Stimulated activated CD8-positive, alpha-beta memory T cell treated with anti-CD3 and anti-CD28 coated beads, Interleukin-4, amount 100 ng/mL, for 1 hour (primary cell): ENCODE data around the gene PEX5.
A peak's percentile ranks its signal among the peaks of the same experiment; 100 is the strongest.
"Not testable (repeated sequence)": the region's sequence is repeated elsewhere in the genome, so short reads cannot be mapped to it uniquely, and the experiment has no call there.

Experiments
- DNase-seq, 2 donors: peaks; one replicate each; pipeline ENCODE4 v3.0.0-alpha.2; 2020; ENCODE audit warnings: low read depth in 2 of 2, low spot score in 1 of 2

Gene PEX5

GRCh38 chr12:7158781-7159609 is 30.5 kb upstream of the PEX5 start:
- no peak for DNase-seq

- DNase-seq, result no peak
Measured at GRCh38 chr12:7160183-7160582, 29.3 kb upstream of the PEX5 start.

GRCh38 chr12:7161327-7161726 is 28.2 kb upstream of the PEX5 start:
- no peak for DNase-seq

- no peak for DNase-seq
Measured at GRCh38 chr12:7161811-7162210, 27.7 kb upstream of the PEX5 start.

- DNase-seq, result no peak
Measured at GRCh38 chr12:7162691-7163114, 26.8 kb upstream of the PEX5 start.

- no peak for DNase-seq
Measured at GRCh38 chr12:7169951-7170350, 19.5 kb upstream of the PEX5 start.

GRCh38 chr12:7171854-7172253 is 17.6 kb upstream of the PEX5 start:
- no peak for DNase-seq

GRCh38 chr12:7175493-7175892 is 14.0 kb upstream of the PEX5 start:
- DNase-seq, result no peak

- DNase-seq, result no peak
Measured at GRCh38 chr12:7176595-7176994, 12.9 kb upstream of the PEX5 start.

- DNase-seq, result no peak
Measured at GRCh38 chr12:7178481-7178880, 11.0 kb upstream of the PEX5 start.

- no peak for DNase-seq
Measured at GRCh38 chr12:7180685-7181084, 8.8 kb upstream of the PEX5 start.

GRCh38 chr12:7186058-7186457 is 3.4 kb upstream of the PEX5 start:
- not testable (repeated sequence) for DNase-seq

- DNase-seq, result peak in 1 of 2 donors; percentile 29
Measured at GRCh38 chr12:7188562-7189397, 706 bp upstream of the PEX5 start.

- DNase-seq, result no peak
Measured at GRCh38 chr12:7190268-7191055, 976 bp downstream of the PEX5 start.

GRCh38 chr12:7193674-7194073 is 4.2 kb downstream of the PEX5 start:
- DNase-seq, result no peak

- no peak for DNase-seq
Measured at GRCh38 chr12:7197841-7198240, 8.4 kb downstream of the PEX5 start.

GRCh38 chr12:7203109-7203508 is 13.6 kb downstream of the PEX5 start:
- no peak for DNase-seq

- no peak for DNase-seq
Measured at GRCh38 chr12:7205091-7205490, 15.6 kb downstream of the PEX5 start.

- no peak for DNase-seq
Measured at GRCh38 chr12:7206691-7207090, 17.2 kb downstream of the PEX5 start.

- DNase-seq, result no peak
Measured at GRCh38 chr12:7207866-7208625, 18.6 kb downstream of the PEX5 start.

GRCh38 chr12:7209958-7210357 is 20.5 kb downstream of the PEX5 start:
- DNase-seq, result no peak
